ENCODE results near the gene STARD3. TPM values are rescaled to one million over a fixed set of nuclear protein-coding genes. Genes with fewer than 3 reads are reported as not detected.
A peak's percentile ranks its signal among the peaks of the same experiment; 100 is the strongest.
"Not testable (repeated sequence)": the region's sequence is repeated elsewhere in the genome, so short reads cannot be mapped to it uniquely, and the experiment has no call there.

The STARD3 gene
- total RNA-seq, 1 experiment from 2014 or later: 2,579 TPM

GRCh38 chr17:39709998-39710964 is 73.3 kb downstream of the STARD3 start:
- Mint-ChIP-seq H3K27ac (ENCODE audit: unreplicated experiment) (peak overlapping the region; percentile 3), H3K9me3 (ENCODE audit: low read depth, unreplicated experiment) (no peaks in the 10 kb centered on the region), H3K27me3 (ENCODE audit: unreplicated experiment) (no peaks in the 10 kb centered on the region), H3K4me1 (ENCODE audit: low read depth, unreplicated experiment) (peaks cover 47% of the 10 kb centered on the region), H3K4me3 (ENCODE audit: low read depth, unreplicated experiment) (no peak overlapping the region), H3K36me3 (ENCODE audit: insufficient read depth, unreplicated experiment) (peaks cover 98% of the 10 kb centered on the region)
- CTCF ChIA-PET: interaction anchor here (0.5 to 161.2 kb wide), 25 partner anchors 5 to 1136 kb away, joined by 3 to 42089 read pairs (median 4); partner anchors contain the start of genes ERBB2, GRB7, GSDMA and GSDMB
- no peak for DNase-seq
- TF ChIP-seq CTCF (IDR thresholded peaks at IDR 0.05; ENCODE audit: unreplicated experiment): no peak
- BruUV-seq (replicated peaks): no TSS peak
- intact Hi-C loops (cut with micrococcal nuclease; ENCODE audit: unreplicated experiment): loop anchor here (5.0 kb wide), 1 partner anchor 387 kb away; no protein-coding TSS in a partner anchor

- H3K27me3 Mint-ChIP-seq (ENCODE audit: unreplicated experiment); intact Hi-C loops (cut with micrococcal nuclease; ENCODE audit: unreplicated experiment); H3K9me3 Mint-ChIP-seq (ENCODE audit: low read depth, unreplicated experiment); H3K4me3 Mint-ChIP-seq (ENCODE audit: low read depth, unreplicated experiment); H3K27ac Mint-ChIP-seq (ENCODE audit: unreplicated experiment); DNase-seq; BruUV-seq (replicated peaks): not testable (repeated sequence)
- Mint-ChIP-seq H3K4me1 (ENCODE audit: low read depth, unreplicated experiment) (peaks cover 39% of the 10 kb centered on the region), H3K36me3 (ENCODE audit: insufficient read depth, unreplicated experiment) (peaks cover 98% of the 10 kb centered on the region)
- CTCF ChIA-PET: interaction anchor here (0.5 to 161.2 kb wide), 22 partner anchors 4 to 1135 kb away, joined by 3 to 42089 read pairs (median 4); partner anchors contain the start of genes ERBB2, GRB7, GSDMA and GSDMB
Observed at GRCh38 chr17:39711071-39711470, 74.1 kb downstream of the STARD3 start.

GRCh38 chr17:39711851-39712250 is 74.9 kb downstream of the STARD3 start:
- H3K27ac Mint-ChIP-seq (ENCODE audit: unreplicated experiment): peak overlapping the region; percentile 0
- no peak for DNase-seq

More at GRCh38 chr17:39711851-39712250, 74.9 kb downstream of the STARD3 start:
- peaks cover 37% of the 10 kb centered on the region for H3K4me1 Mint-ChIP-seq (ENCODE audit: low read depth, unreplicated experiment)
- no TSS peak for BruUV-seq (replicated peaks)
- H3K27me3 Mint-ChIP-seq (ENCODE audit: unreplicated experiment): no peaks in the 10 kb centered on the region
- H3K9me3 Mint-ChIP-seq (ENCODE audit: low read depth, unreplicated experiment): no peaks in the 10 kb centered on the region
- intact Hi-C loops (cut with micrococcal nuclease; ENCODE audit: unreplicated experiment): no loop called here
- H3K36me3 Mint-ChIP-seq (ENCODE audit: insufficient read depth, unreplicated experiment): peaks cover 98% of the 10 kb centered on the region
- CTCF ChIA-PET: interaction anchor here (0.7 to 161.2 kb wide), 7 partner anchors 3 to 1938 kb away, joined by 4 to 42089 read pairs (median 8195); partner anchors contain the start of genes ERBB2, GRB7, GSDMA and GSDMB
- TF ChIP-seq CTCF (IDR thresholded peaks at IDR 0.05; ENCODE audit: unreplicated experiment): no peak
- H3K4me3 Mint-ChIP-seq (ENCODE audit: low read depth, unreplicated experiment): no peak overlapping the region

Other genes starting within 250 kb of the STARD3 start
- gene FBXL20, start 235.5 kb upstream of the STARD3 start, total RNA-seq (2022): 70.3 and 71.5 TPM in 2 replicates
- gene MED1, start 185.9 kb upstream of the STARD3 start, total RNA-seq (2022): 227 and 230 TPM in 2 replicates
- gene CDK12, start 175.7 kb upstream of the STARD3 start, total RNA-seq (2022): 321 and 329 TPM in 2 replicates
- not detected in 2 replicates for gene NEUROD2, start 29.2 kb upstream of the STARD3 start, total RNA-seq (2022)
- gene PPP1R1B, start 10.2 kb upstream of the STARD3 start, total RNA-seq (2022): 8.3 and 11.1 TPM in 2 replicates
- gene TCAP, start 28.2 kb downstream of the STARD3 start, total RNA-seq (2022): 51.5 and 61.1 TPM in 2 replicates
- gene PNMT, start 31.3 kb downstream of the STARD3 start, total RNA-seq (2022): 1.3 and 3.2 TPM in 2 replicates
- 1,186 and 1,276 TPM in 2 replicates for gene PGAP3, start 50.9 kb downstream of the STARD3 start, total RNA-seq (2022)
- gene ERBB2, start 62.9 kb downstream of the STARD3 start, total RNA-seq (2022): 4,829 and 4,830 TPM in 2 replicates
- 2,121 and 2,217 TPM in 2 replicates for gene MIEN1, start 93.4 kb downstream of the STARD3 start, total RNA-seq (2022)
- gene GRB7, start 100.8 kb downstream of the STARD3 start, total RNA-seq (2022): 2,531 and 2,746 TPM in 2 replicates
- 30.9 and 41.0 TPM in 2 replicates for gene IKZF3, start 227.2 kb downstream of the STARD3 start, total RNA-seq (2022)
- not detected in 2 replicates for gene ZPBP2, start 231.1 kb downstream of the STARD3 start, total RNA-seq (2022)

All from Calu3 (cell line).